Germinal center (tissue), 1 donor: ENCODE measurements around the gene PCCB.
"Not testable (repeated sequence)": the region's sequence is repeated elsewhere in the genome, so short reads cannot be mapped to it uniquely, and the experiment has no call there.

Experiments
- DNase-seq: peaks from one replicate; pipeline ENCODE4 v3.0.0; 2012; ENCODE audit warnings: mixed read lengths, low spot score

PCCB gene

GRCh38 chr3:136263251-136263650 lies 13.1 kb downstream of the PCCB start:
- no peak for DNase-seq

DNA sequence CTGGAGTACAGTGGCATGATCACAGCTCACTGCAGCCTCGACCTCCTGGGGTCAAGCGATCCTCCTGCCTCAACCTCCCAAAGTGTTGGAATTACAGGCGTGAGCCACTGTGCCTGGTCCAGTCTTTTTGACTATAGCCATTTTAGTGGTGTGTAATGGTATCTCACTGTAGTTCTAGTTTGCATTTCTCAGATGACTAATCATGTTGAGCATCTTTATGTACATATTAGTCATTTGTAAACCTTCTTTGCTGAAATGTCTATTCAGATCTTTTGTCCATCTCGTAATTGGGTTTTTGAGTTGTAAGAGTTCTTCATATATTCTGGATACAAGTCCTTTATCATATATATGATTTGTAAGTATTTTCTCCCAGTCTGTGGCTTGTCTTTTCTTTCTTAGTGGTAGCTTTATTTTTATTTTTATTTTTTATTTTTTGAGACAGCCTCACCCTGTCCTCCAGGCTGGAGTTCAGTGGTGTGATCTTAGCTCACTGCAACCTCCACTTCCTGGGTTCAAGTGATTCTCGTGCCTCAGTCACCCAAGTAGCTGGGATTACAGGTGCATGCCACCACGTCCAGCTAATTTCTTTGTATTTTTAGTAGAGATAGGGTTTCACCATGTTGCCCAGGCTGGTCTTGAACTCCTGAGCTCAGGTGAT lies 16.5 kb downstream of the PCCB start:
- not testable (repeated sequence) for DNase-seq

GRCh38 chr3:136267235-136267634 lies 17.1 kb downstream of the PCCB start:
- no peak for DNase-seq

- no peak for DNase-seq
Observed at GRCh38 chr3:136270179-136270578, 20.0 kb downstream of the PCCB start.

DNA sequence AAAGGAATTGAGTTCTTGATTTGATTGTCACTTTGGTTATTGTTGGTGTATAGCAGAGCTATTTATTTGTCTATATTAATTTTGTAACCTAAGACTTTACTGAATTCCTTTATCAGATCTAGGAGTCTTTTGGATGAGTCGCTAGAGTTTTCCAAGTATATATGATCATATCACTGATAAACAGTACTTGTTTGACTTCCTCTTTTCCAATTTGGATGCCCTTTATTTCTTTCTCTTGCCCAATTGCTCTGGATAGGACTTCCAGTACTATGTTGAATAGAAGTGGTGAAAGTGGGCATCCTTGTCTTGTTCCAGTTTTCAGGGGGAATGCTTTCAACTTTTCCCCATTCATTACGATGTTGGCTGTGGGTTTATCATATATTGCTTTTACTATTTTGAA lies 21.5 kb downstream of the PCCB start:
- DNase-seq = not testable (repeated sequence)

GRCh38 chr3:136276049-136276755 lies 26.1 kb downstream of the PCCB start:
- DNase-seq = no peak

DNA sequence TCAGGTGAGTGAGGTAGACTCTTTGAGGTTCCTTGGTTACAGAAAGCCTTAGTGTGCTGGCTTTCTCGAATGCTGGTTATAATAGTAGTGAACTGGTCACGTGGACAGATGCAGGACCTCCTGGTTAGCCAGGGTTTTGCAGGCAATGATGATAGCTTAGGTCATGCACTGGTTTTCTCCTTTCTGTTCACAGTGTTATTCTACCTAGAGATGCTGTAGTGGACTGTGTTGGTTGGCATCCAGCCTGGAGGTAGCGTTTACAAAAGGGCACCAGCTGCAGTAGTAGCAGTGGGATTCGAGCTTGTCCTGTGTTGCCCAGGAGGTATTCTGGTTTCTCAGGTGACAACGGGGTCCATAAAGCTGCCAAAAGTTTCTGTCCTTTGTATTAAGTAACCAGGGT lies 27.0 kb downstream of the PCCB start:
- no peak for DNase-seq

DNA sequence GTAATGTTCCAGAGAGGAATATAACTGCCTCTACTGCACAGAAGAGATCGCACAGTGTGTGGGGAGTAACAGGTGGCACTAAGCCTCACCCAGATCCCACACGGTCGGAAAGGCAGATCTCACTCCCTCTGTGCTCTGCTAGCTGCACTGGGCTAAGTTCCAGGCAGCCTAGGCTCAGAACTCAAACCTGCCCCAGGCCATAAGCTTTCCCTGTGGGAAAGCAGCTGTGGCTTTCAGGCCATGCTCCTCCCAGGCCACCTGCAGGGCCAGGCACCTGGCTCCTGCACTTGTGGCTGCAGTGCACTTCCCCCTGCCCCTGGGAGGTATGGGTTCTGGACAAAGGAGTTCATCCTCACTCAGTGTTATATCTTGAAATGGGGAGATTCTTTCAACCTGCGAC lies 27.5 kb downstream of the PCCB start:
- no peak for DNase-seq

- DNase-seq = no peak
Observed at GRCh38 chr3:136279092-136279491, 29.0 kb downstream of the PCCB start.

GRCh38 chr3:136280961-136281360 lies 30.8 kb downstream of the PCCB start:
- no peak for DNase-seq

DNA sequence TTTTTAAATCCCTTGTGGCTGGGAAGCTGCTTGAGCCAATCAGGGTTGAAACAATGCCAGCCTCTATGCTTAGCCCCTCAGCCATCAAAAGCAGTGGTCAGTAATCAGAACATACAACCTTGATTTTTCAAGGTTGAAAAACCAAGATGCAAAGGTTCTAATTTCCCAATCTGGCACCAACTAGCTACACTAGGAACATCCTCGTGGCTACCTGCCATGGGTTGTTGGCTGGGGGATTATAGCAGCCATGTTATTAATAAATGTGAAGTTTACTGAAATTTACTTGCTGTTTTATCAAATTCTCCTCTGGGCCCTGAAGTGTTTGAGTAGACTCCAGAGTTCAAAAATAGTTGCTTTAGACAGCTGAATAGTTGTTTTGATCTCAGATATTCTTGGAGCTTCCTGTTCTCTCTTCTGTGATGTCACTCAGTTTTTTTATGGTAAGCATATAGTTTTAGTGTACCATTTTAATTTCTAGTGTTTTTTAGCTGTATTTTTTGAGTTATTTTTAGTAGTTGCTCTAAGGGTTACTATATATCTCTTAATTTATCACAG lies 31.9 kb downstream of the PCCB start:
- DNase-seq = peak; percentile 44

GRCh38 chr3:136283627-136284026 lies 33.5 kb downstream of the PCCB start:
- no peak for DNase-seq

DNA sequence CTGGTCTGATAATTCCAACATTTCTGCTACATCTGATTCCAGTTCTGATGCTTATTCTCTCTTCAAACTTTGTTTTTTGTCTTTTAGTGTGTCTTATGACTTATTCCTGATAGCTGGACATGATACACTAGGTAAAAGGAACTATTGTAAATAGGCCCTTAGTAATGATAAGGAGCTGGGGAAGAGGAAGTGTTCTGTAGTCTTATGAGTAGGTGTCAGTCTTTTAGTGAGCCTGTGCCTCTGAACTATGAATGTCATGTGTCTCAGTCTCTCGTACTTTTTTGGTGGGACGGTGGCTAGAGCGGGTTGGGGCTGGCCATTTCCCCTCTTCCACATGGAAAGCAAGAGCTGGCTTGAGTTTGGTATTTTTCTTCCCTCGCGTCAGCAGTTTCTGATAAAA lies 41.2 kb downstream of the PCCB start:
- DNase-seq = no peak

GRCh38 chr3:136292500-136292899 lies 42.4 kb downstream of the PCCB start:
- DNase-seq = no peak

- DNase-seq = no peak
Observed at GRCh38 chr3:136293279-136293678, 43.1 kb downstream of the PCCB start.

DNA sequence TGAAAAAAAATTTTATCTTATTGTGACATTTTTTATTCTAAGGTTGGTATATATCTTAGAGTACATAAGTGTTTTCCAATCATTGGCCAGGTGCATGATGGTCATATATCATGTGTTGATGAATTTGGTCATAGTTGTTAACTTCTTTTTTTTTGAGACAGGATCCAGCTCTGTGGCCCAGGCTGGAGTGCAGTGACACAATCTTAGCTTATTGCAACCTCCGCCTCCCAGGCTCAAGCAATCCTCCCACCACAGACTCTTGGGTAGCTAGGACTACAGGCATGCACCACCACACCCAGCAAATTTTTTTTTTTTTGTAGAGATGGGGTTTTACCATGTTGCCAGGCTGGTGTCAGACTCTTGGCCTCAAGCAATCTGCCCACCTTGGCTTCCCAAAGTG lies 44.0 kb downstream of the PCCB start:
- DNase-seq = no peak

GRCh38 chr3:136296960-136297359 lies 46.8 kb downstream of the PCCB start:
- DNase-seq = no peak

GRCh38 chr3:136297826-136298225 lies 47.7 kb downstream of the PCCB start:
- no peak for DNase-seq

- DNase-seq = no peak
Observed at GRCh38 chr3:136300444-136300843, 50.3 kb downstream of the PCCB start.

DNA sequence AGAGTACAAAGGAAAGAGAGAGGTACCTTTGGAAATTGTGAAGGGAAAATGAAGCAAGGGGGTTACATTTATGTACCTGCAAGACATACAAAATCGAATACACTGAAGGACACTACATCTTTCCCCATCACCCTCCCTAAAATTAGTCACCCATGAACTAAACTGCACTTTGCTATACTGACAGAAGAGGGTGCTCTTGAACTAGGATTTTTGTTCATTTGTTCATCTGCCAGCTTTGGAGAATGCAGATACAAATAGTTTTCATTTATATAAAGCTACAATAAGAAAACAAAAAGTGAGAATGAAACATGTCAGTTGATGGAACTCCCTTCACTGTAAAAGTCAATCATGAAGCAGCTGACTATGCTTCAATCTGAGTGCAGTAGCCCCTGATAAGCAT lies 55.7 kb downstream of the PCCB start:
- peak; percentile 63 for DNase-seq

GRCh38 chr3:136311261-136311660 lies 61.1 kb downstream of the PCCB start:
- no peak for DNase-seq

- DNase-seq = no peak
Observed at GRCh38 chr3:136311968-136312367, 61.8 kb downstream of the PCCB start.

DNA sequence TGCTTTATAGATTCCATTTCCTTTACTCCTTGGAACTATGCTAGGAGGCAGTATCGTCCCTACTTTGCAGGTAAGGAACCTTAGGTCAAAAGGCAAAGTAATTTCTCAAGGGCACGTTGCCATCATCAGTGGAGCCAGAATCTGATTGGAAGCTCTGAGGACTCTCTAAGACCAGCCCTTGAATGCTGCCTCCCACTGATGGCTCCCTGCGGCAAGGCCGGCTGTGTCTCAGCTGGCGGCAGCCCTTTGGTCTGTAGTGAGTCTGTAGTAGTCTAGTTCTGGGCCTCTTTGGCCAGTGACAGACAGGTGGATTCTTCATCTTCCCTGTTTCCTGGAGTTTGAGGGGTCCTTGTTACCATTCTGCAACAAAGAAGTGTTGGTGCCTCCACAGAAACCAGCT lies 76.2 kb downstream of the PCCB start:
- DNase-seq = no peak

DNA sequence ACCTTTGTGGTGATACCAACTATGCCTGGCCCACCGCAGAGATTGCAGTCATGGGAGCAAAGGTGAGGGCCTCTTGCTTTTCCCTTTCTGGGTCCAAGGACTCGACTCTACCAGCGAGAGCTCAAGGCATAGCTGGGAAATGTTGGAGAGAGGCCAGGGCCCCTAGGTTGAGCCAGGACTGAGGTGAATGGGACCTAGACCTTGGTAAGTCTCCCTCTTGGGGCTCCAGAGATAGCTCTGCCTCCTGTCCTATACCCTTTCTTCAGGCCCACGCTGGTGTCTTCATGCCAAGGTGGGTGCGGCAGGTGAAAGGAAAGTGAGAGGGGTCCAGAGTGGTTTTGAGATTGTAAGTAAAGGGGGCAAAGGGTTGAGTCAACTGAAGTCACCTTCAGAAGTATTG lies 77.5 kb downstream of the PCCB start:
- no peak for DNase-seq
